OCI-LY7 (cell line): ENCODE measurements around the gene CSDE1. TPM values are rescaled to one million over a fixed set of nuclear protein-coding genes. Genes with fewer than 3 reads are reported as not detected.
A peak's percentile ranks its signal among the peaks of the same experiment; 100 is the strongest.

Experiments used
- BruUV-seq: library from RNA; stranded (reverse); fragments of 400-500 nt; replicated peaks from 2 replicates; lab custom pipeline; 2021; lab: Mats Ljungman, UMichigan
- CTCF ChIA-PET: fragments of 300-600 bp; sonication (Branson Sonifier 250); formaldehyde crosslinking; loops from one replicate; lab custom pipeline; 2022; ENCODE audit warnings: antibody characterized with exemption; ENCODE audit not compliant: unreplicated experiment; lab: Charles Lee
- POLR2A ChIA-PET: fragments of 300-600 bp; sonication (Branson Sonifier 250); formaldehyde crosslinking; loops from one replicate; lab custom pipeline; 2022; ENCODE audit warnings: antibody characterized with exemption; lab: Charles Lee
- DNase-seq: peaks from one replicate; pipeline ENCODE4 v3.0.0-alpha.2; 2015; ENCODE audit warnings: low spot score
- H2AFZ ChIP-seq: fragments of 200-600 bp; sonication (generic), shearing (Covaris generic); 2 replicates; pipeline ENCODE4 v1.6.1; 2014; ENCODE audit warnings: mild to moderate bottlenecking, antibody characterized with exemption, low read length, moderate library complexity
- H3K27ac ChIP-seq: fragments of 200-600 bp; sonication (generic); 2 replicates; pipeline ENCODE4 v1.5.1; 2014; ENCODE audit warnings: mixed run types, low read depth, mild to moderate bottlenecking, moderate library complexity, low read length, inconsistent platforms; ENCODE audit not compliant: poor library complexity, severe bottlenecking
- H3K36me3 ChIP-seq: fragments of 200-600 bp; sonication (generic); 2 replicates; pipeline ENCODE4 v1.6.1; 2014; ENCODE audit warnings: mild to moderate bottlenecking, antibody characterized with exemption, low read length, moderate library complexity, mixed read lengths; ENCODE audit not compliant: insufficient read depth
- H3K4me1 ChIP-seq: fragments of 200-600 bp; sonication (generic); 2 replicates; pipeline ENCODE4 v1.5.1; 2014; ENCODE audit warnings: mild to moderate bottlenecking, low read length; ENCODE audit not compliant: insufficient read depth, poor library complexity, severe bottlenecking
- H3K4me2 ChIP-seq: fragments of 200-600 bp; sonication (generic); 2 replicates; pipeline ENCODE4 v1.6.1; 2014; ENCODE audit warnings: mild to moderate bottlenecking, low read length
- H3K4me3 ChIP-seq: fragments of 200-600 bp; sonication (generic); 2 replicates; pipeline ENCODE4 v1.5.1; 2014; ENCODE audit warnings: mild to moderate bottlenecking, low read depth, low read length; ENCODE audit not compliant: poor library complexity, severe bottlenecking
- H3K79me2 ChIP-seq: fragments of 200-600 bp; sonication (generic); 2 replicates; pipeline ENCODE4 v1.6.1; 2016; ENCODE audit warnings: low read depth, mild to moderate bottlenecking, low read length, moderate library complexity, mixed read lengths; ENCODE audit not compliant: insufficient read depth
- H3K9me2 ChIP-seq: fragments of 200-600 bp; sonication (generic); 2 replicates; pipeline ENCODE4 v1.6.1; 2016; ENCODE audit warnings: mild to moderate bottlenecking, low read length, mixed read lengths; ENCODE audit not compliant: insufficient read depth
- H3K9me3 ChIP-seq: fragments of 200-600 bp; sonication (generic); 2 replicates; pipeline ENCODE4 v1.6.1; 2014; ENCODE audit warnings: mild to moderate bottlenecking, mixed run types, low read length, mixed read lengths
- H4K20me1 ChIP-seq: fragments of 200-600 bp; sonication (generic); 2 replicates; pipeline ENCODE4 v1.6.1; 2014; ENCODE audit warnings: mild to moderate bottlenecking, antibody characterized with exemption, low read length, moderate library complexity, mixed read lengths; ENCODE audit not compliant: insufficient read depth
- EZH2phosphoT487 ChIP-seq: fragments of 200-600 bp; sonication (generic); IDR thresholded peaks from 2 replicates; pipeline ENCODE4 v1.6.1; 2018; ENCODE audit warnings: low read depth, borderline replicate concordance, mild to moderate bottlenecking, mixed run types, antibody characterized with exemption, low read length, moderate library complexity, mixed read lengths
- intact Hi-C: fragments of 100-400 bp; cut with micrococcal nuclease; formaldehyde crosslinking; loops from one replicate; pipeline ENCODE4 v1.10.0; 2022; ENCODE audit not compliant: unreplicated experiment
- total RNA-seq, 2 experiments: library from RNA; depleted of rRNA in 1 of 2; stranded (reverse); fragments of >200 nt in 1 of 2; shearing (Covaris generic) in 1 of 2; gene quantifications; 2 replicates each; pipeline ENCODE4 v1.2.3, GENCODE V29; 2014 to 2022
- TF ChIP-seq, protein P1 (sequence below): fragments of 200-600 bp; sonication (generic); conservative IDR thresholded peaks from 2 replicates; pipeline ENCODE4 v1.5.1; 2014; ENCODE audit warnings: mild to moderate bottlenecking, antibody characterized with exemption, low read length, moderate library complexity, mixed read lengths

The CSDE1 gene
- total RNA-seq, 2 experiments from 2014 or later, result 177 to 426 TPM

DNA sequence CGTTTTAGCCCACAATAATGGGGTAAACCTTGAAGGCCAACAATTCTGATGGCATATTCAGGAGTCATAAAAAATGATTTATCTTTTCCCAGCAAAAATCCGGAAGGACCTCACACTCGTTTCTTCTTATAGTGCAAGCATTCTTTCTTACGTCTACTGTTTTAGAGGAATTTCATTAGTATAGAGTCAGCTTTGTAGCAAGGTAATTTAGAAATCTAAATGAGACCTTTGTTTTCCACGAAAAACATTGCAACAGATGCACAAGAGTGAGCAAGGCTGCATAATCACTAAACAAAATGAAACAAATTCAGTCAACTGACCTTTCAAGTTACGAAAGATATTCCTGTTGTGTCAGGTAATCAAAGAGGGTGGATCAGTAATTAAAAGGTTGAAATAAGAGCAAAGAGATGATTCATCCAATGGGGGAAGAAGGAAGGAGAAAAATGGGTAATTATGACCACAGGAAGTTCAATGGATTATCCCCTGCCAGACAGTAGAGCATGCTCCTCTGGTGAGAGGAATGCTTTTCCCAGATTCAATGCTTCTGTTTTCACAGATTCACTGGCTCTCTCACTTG, 560 bp upstream of the CSDE1 start:
- TSS peak; percentile 80 for BruUV-seq
- ChIA-PET POLR2A (interaction anchor here (0.8 to 2.8 kb wide), 4 partner anchors 20 to 243 kb away, joined by 3 to 9 read pairs (median 6); partner anchors contain the start of genes NRAS and SIKE1), CTCF (no interaction called here)
- peak overlapping the region; percentile 90 for H3K4me3 ChIP-seq
- TF ChIP-seq EZH2phosphoT487, result no peak
- TF ChIP-seq, protein P1, sequence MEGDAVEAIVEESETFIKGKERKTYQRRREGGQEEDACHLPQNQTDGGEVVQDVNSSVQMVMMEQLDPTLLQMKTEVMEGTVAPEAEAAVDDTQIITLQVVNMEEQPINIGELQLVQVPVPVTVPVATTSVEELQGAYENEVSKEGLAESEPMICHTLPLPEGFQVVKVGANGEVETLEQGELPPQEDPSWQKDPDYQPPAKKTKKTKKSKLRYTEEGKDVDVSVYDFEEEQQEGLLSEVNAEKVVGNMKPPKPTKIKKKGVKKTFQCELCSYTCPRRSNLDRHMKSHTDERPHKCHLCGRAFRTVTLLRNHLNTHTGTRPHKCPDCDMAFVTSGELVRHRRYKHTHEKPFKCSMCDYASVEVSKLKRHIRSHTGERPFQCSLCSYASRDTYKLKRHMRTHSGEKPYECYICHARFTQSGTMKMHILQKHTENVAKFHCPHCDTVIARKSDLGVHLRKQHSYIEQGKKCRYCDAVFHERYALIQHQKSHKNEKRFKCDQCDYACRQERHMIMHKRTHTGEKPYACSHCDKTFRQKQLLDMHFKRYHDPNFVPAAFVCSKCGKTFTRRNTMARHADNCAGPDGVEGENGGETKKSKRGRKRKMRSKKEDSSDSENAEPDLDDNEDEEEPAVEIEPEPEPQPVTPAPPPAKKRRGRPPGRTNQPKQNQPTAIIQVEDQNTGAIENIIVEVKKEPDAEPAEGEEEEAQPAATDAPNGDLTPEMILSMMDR, result 0 out of 2 replicates have a peak, but pooled peaks have one; percentile 27
- no peaks in the 10 kb centered on the region for H3K9me2 ChIP-seq
- H2AFZ ChIP-seq, result peak overlapping the region; percentile 99
- H3K27ac ChIP-seq, result peak overlapping the region; percentile 84
- peaks cover 34% of the 10 kb centered on the region for H3K4me1 ChIP-seq
- peaks cover 40% of the 10 kb centered on the region for H3K79me2 ChIP-seq
- H3K36me3 ChIP-seq, result peaks cover 36% of the 10 kb centered on the region; the same call in 1 of the 2 replicates
- H3K9me3 ChIP-seq, result no peaks in the 10 kb centered on the region
- intact Hi-C loops, result loop anchor here (10.0 kb wide), 3 partner anchors 184 to 814 kb away; no protein-coding TSS in a partner anchor
- peaks cover 28% of the 10 kb centered on the region for H4K20me1 ChIP-seq
- H3K4me2 ChIP-seq, result peak overlapping the region; percentile 74
- peak; percentile 13 for DNase-seq

DNA sequence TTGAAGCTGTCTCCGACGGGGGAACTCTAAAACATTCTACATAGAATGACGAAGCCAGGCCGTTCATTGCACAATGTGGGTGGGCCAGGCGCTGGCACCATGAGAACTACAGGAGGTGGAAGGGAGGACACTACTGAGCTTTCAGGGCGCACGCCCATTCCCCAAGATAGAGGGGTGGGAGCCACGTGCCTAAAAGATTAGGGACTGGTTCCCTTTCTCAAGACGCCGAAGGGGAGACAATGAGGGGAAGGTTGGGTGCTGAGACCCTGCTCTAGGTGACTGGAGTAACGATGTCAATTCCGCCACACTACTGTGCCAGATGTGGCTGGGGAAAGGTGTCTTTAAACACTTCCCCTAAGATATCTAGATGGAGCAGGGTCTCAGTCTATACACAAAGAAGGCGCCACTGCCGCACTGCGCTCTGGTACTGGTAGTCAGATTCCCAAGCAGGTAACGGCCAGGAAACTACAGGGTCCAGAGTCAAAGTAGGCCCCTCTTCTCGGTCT, 782 bp downstream of the CSDE1 start:
- no TSS peak for BruUV-seq
- Histone ChIP-seq H3K4me1 (peaks cover 46% of the 10 kb centered on the region), H3K36me3 (peaks cover 49% of the 10 kb centered on the region)

More for the DNA sequence above, 782 bp downstream of the CSDE1 start:
- H3K27ac ChIP-seq, result peak overlapping the region; percentile 84
- intact Hi-C loops, result loop anchor here (1.0 to 10.0 kb wide), 5 partner anchors 23 to 812 kb away; partner anchors contain the start of genes SIKE1 and TRIM33
- no peak overlapping the region for H2AFZ ChIP-seq
- CTCF ChIA-PET, result interaction anchor here (0.7 kb wide), 1 partner anchor 21 kb away, joined by 3 read pairs; no protein-coding TSS in a partner anchor
- no peaks in the 10 kb centered on the region for H3K9me3 ChIP-seq
- POLR2A ChIA-PET, result interaction anchor here (0.5 to 2.8 kb wide), 5 partner anchors 21 to 242 kb away, joined by 3 to 9 read pairs (median 3); partner anchors contain the start of gene NRAS
- TF ChIP-seq, protein P1, result no peak
- no peak for TF ChIP-seq EZH2phosphoT487
- peak overlapping the region; percentile 90 for H3K4me3 ChIP-seq
- peaks cover 54% of the 10 kb centered on the region for H3K79me2 ChIP-seq
- H4K20me1 ChIP-seq, result peaks cover 37% of the 10 kb centered on the region
- H3K9me2 ChIP-seq, result no peaks in the 10 kb centered on the region
- no peak for DNase-seq
- peak overlapping the region; percentile 97 for H3K4me2 ChIP-seq
